Erythroblast (primary cell): ENCODE results near the gene ENTPD1.

ENCODE experiments used
- GATA1 ChIP-seq: IDR thresholded peaks from 2 replicates; pipeline ENCODE4 v1.6.1; 2011; ENCODE audit warnings: low read depth, mild to moderate bottlenecking, control low read depth, low read length, moderate library complexity
- POLR2A ChIP-seq: IDR thresholded peaks from 2 replicates; pipeline ENCODE4 v1.6.1; 2011; ENCODE audit warnings: mild to moderate bottlenecking, low read length

- TF ChIP-seq POLR2A (no peak), GATA1 (no peak)
These were observed 152.5 kb downstream of the ENTPD1 start for GRCh38 chr10:95908450-95908849.
